HUES6 (cell line): Measurements from ENCODE around the gene BIVM.

Experiments used
- H3K27ac ChIP-seq: 2 replicates; pipeline ENCODE4 v1.7.0; 2013; ENCODE audit warnings: low read depth, mild to moderate bottlenecking, low read length, inconsistent platforms
- H3K27me3 ChIP-seq: 2 replicates; pipeline ENCODE4 v1.6.1; 2013; ENCODE audit warnings: low read length; ENCODE audit not compliant: control insufficient read depth, insufficient read depth
- H3K36me3 ChIP-seq: 2 replicates; pipeline ENCODE4 v1.6.1; 2013; ENCODE audit warnings: low read length; ENCODE audit not compliant: control insufficient read depth, insufficient read depth
- H3K4me1 ChIP-seq: 2 replicates; pipeline ENCODE4 v1.6.1; 2013; ENCODE audit warnings: low read length; ENCODE audit not compliant: control insufficient read depth, insufficient read depth
- H3K4me3 ChIP-seq: 2 replicates; pipeline ENCODE4 v1.5.1; 2013; ENCODE audit warnings: low read depth, low read length
- H3K9ac ChIP-seq: one replicate; pipeline ENCODE4 v1.6.1; 2013; ENCODE audit warnings: mild to moderate bottlenecking, low read length
- H3K9me3 ChIP-seq: 2 replicates; pipeline ENCODE4 v1.6.1; 2013; ENCODE audit warnings: low read depth, low read length; ENCODE audit not compliant: control insufficient read depth, insufficient read depth

The BIVM gene

GRCh38 chr13:102881819-102882686 is 83.1 kb downstream of the BIVM start:
- Histone ChIP-seq H3K9ac (no peak overlapping the region), H3K9me3 (no peaks in the 10 kb centered on the region), H3K36me3 (no peaks in the 10 kb centered on the region), H3K27ac (no peak overlapping the region), H3K4me1 (no peaks in the 10 kb centered on the region), H3K4me3 (no peak overlapping the region), H3K27me3 (no peaks in the 10 kb centered on the region)
